Panc1 (cell line): ENCODE measurements around the gene KCTD1.

Source experiments
- CTCF ChIP-seq: fragments of 450-650 bp; IDR thresholded peaks from 2 replicates; pipeline ENCODE4 v1.5.1; 2017; ENCODE audit warnings: mild to moderate bottlenecking
- SIN3A ChIP-seq: IDR thresholded peaks from 2 replicates; pipeline ENCODE4 v1.6.1; 2012; ENCODE audit warnings: low read depth, mild to moderate bottlenecking, low read length, moderate library complexity, borderline replicate concordance; ENCODE audit not compliant: insufficient read depth

GRCh38 chr18:26502823-26503222, 45.5 kb downstream of the KCTD1 start:
- TF ChIP-seq SIN3A (no peak), CTCF (no peak)
